NCI-H1417 treated with DMSO at 0.1 percent for 48 hours (cell line): ENCODE data around the gene FOXP4.

Experiments used
- DNase-seq: peaks from one replicate; lab custom pipeline; 2025; lab: John Stamatoyannopoulos, UW

Gene FOXP4, protein sequence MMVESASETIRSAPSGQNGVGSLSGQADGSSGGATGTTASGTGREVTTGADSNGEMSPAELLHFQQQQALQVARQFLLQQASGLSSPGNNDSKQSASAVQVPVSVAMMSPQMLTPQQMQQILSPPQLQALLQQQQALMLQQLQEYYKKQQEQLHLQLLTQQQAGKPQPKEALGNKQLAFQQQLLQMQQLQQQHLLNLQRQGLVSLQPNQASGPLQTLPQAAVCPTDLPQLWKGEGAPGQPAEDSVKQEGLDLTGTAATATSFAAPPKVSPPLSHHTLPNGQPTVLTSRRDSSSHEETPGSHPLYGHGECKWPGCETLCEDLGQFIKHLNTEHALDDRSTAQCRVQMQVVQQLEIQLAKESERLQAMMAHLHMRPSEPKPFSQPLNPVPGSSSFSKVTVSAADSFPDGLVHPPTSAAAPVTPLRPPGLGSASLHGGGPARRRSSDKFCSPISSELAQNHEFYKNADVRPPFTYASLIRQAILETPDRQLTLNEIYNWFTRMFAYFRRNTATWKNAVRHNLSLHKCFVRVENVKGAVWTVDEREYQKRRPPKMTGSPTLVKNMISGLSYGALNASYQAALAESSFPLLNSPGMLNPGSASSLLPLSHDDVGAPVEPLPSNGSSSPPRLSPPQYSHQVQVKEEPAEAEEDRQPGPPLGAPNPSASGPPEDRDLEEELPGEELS

DNA sequence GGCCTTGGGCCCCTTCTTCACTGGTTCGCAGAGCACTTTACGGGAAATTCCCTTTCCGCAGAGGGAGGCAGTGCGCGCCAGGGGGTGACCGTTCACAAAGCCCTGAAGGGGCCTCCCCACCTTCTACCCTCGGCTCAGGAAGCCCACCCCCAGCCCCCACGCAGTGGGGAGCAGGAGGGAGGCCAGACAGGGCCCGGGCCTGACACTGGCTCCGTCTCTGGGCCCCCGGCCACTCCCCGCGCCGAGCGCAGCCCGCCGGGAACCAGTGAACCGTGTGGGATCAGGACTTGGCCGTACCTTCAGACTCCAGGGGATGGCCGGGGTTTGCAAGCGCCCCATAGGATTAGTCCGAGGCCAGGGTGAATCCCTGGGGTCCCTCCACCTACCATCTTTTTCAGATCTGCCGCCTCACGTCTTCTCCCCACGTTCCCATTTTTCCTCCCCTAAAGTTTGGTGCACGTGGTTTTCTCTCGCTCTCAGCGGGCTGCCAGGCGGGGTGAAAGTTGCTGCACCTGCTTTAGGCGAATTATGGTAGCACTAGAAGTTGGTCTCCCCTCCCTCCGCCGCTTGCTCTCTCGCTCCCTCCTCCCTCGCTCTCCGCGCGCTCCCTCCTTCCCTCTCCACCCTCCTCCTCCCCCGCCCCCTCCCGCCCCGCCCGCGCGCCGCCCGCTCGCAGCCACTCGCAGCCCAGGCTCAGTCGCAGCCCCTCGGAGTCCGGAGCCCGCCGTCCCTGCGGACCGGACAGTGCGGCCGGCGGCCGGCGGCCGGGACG, at the start of gene FOXP4:
FOXP4 (plus strand) TSS at position 679 of the 772 bp plus-strand sequence. CDS start 19,380 bp downstream, outside the sequence.
- peak; percentile 50 for DNase-seq

DNA sequence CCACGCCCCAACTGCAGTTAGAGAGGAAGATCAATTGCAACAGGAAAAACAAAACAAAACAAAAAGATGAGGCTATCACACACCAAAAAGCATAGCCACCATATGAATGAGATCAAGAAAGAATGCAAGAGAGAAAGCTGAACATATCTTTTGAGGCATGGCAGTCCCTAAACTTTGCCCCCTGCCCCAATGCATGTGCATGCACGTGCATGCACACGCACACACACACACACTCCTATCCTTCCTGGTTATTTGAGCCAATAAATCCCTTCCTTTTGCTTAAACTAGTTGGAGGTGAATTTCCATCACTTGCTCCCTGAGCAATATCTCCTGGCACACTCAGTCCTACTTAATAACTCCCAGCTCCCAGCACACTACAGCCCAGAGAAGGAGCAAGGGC, 48.6 kb upstream of the FOXP4 start:
- DNase-seq = no peak

DNA sequence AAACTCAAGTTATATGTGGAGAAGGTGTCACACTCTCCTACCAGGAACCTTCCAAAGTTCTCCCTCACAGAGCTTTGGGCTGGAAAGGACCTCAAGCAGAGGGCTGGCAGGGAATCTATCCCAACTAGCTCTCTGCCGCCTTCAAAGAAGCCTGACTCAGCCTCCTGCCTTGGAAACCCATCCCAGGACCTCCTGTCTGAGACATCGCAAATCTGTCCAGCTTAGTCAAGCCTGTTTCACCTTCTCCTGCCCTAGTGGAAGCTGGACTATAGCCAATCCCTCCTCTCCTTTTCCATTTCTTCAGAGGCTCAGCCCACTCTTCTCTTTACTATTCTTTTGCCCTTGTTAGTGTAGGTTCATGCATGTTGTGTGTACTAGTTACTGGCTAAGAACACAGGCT, 48.2 kb upstream of the FOXP4 start:
- DNase-seq = no peak

DNA sequence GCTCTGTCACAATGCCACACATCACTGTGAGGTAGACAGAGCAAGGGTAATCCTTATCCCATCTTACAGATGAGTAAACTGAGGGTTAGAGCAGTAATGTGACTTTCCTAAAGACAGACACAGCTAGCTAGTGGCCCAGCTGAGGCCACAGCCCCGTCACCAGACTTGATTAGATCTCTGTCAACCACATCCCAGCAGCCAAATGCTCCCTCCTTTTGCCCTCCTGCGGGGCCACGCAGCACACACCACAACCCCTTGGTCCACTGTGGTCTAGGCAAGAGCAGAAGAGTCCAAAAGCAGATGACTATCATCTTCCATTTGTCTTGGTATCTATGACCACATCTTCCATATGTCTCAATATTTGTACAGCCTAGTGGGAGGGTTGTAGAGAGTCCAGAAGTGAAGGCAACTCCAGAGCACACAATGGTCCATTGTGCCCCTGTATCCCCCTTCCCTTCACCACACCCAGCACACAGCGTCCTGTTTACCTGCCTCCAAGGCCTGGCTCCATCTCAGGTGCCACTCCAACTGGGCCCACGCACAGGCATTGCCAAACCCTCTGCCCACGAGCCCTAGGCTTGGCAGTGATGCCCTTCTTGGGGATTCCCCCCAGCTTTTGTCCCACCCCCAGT, 47.1 kb upstream of the FOXP4 start:
- DNase-seq = no peak

DNA sequence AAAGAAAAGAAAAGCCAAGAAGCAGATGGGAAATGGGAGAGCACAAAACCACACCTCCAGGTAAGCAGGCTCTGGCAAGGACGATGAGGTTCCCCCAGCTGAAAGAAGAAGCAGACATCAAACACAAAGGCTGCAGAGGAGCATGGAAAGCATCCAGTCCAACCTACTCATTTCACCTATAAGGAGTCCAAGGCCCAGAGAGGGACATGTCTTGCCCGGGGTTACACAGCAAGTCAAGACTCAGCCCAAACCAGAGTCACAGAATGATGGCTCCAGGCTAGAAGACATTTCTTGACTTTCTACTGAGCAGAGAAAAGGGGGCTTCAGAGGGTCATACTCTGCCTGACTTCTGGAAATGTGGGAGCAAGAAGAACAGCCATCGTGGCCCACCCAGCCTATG, 45.6 kb upstream of the FOXP4 start:
- no peak for DNase-seq

DNA sequence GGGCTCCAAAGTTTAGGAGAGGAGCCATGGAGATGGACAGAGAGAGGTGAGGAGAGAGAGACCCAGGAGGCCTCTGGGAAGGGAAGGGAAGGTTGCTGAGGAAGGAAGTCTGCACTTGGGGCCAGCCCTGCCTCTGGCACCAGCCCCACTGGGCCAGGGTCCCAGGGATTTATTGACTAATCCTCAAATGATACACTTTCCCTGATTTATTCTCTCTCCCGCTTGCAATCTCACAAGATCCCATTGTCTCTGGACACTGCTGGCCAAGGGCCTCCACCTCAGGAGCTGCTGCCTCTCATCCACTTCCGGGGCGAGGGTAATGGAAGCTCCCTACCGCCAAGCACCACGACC, 43.6 kb upstream of the FOXP4 start:
- DNase-seq = no peak

DNA sequence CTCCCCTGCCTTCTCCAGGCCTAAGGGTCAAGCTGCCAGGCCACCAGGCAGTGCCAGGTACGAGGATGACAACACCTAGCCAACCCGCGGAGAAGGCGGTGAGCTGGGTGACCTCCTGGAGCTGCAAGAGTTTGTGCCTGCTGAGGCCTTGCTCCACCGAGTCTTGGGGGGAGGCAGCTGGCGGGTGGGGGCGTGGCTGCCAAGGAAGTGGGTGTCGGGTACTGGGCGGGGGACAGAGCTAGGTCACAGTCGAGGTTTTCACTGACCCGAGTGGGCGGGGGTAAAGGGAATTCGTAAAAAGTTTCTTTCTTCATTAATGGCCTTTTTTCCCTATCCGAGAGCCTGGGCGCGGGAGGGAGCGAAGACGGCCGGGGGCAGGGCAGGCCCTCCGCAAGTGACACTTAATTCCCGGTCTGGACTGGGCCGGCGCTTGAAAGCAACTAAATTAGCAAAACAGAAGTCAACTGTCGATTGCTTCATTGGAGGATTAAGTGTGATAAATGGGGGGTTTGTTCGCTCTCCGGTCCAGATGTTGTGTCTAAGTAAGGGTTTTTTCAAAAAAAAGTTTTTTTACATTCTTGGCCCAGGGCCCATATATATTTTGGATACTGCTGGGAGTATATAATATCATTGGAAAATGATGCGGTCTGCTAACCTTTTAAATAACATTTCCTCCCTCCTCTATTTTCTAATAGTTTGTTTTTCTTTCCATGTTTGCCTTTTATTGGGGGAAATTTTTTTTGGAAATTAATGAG, 43.1 kb upstream of the FOXP4 start:
- no peak for DNase-seq

DNA sequence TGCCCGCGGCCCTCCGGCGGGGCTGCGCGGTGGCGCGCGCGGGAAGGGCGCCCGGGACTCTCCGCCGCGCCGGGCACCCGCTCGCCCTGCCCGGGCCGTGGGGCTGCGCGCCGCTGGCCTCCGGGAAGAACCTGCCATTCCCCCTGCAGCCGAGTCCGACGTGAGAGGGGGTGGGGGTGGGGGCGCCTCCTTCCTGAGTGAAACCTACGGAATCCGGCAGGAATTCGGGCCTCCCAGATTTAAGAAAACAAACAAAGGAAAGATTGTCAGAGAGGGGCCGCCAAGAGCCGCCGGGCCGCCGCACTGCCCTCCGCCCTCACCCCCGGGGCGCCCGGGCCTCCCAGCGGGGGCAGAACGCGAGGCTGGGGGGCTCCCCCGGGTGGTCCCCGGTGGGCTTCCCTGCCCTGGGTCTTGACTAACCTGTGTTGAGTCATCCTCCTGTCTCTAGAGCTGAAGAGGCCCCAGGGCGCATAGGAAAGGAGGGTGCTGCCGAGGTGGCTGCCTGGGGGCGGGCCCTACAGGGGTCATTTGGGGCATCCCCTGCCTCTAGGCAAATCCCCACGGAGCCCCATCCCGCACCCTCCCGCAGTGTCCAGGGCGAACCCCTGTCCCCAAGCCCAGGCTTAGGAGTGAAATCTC, 42.2 kb upstream of the FOXP4 start:
- no peak for DNase-seq

DNA sequence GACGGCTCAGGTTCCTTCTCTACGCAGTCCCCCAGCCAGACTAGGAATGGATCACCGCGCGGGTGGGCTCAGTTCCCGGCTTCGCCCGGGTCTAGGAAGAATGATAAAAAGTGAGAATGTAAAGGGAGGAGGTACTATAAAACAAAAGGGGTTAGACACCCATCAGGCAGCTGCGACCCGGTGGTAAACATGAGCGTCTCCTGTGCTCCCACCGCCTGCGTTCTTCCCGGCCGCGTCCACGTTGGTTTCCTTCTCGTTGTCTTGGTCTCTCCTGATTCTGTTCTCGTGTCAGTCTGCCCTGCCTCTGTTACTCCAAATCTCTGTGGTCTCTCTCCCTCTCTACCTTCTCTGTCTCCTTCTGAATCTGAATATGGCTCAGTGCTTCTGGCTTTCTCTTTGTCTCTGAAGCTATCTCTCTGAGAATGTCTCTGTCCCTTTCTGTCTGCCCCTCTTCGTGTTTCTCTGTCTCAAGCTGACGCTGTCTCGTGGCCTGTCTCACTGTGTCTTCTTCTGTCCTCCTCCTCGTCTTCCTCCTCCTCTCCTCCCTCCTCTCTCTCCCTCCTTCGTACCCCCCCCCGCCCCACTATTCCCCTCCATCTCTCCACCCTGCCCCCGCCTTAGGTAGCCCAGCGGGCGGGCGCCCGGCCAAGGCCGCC, 41.6 kb upstream of the FOXP4 start:
- DNase-seq = no peak

DNA sequence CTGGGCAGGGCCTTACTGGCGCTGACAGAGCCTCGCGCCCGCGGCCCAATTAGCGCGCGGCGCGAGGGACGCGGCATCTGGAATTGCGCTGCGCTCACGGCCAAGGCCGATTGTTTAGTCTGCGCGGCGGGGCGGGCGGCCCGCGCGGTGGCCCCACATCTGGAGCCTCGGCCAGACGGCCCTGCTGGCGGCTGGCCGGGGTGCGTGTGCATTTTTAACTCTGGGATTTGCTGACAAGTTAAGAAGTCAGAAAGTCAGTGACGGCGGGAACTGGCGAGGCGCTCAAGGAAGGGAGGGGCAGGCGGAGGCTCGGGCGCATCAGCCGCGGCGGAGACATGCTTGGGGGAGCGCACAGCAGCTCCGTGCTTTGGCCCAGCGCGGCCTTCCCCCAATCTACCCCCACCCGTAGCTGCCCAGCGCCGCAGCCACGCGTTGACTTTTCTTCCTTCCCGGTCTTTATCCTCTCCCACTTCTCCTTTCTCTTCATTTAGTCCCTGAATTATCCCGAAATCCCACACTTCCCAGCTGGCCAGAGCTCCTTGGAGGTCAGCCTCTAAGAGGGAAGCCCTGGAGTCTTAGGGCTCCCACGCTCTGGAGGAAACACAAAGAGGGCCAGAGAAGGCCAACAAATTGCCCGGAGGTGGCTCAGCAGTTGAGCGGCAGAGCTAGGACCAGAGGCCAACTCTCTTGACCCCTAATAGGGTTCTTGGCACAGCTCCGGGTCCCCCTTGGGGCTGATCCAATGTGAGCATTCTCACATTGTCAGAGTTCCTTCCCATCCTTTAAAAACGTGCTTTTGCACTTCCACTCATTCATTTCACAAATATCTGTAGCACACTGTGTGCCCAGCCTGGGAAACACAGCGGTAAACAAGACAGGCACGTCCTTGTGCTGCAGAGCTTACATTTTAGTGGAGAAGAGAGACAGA, 40.8 kb upstream of the FOXP4 start:
- no peak for DNase-seq

DNA sequence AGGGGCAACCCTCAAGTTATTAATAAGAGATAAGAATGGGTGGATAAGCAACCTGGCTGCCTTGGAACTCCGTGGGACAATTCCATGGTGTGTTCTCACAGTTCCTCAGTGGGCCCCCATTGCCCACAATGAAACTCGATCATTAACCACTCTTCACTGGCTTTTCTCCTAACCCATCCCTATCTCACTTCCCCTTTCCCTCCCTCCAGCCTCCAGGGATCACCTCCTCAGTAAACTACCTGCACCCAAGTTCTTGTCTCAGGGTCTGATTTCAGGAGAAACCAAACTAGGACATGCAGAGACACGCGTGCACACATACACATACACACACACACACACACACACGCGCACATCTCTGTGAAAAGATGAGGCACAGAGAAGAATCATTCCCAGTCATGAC, 37.7 kb upstream of the FOXP4 start:
- no peak for DNase-seq

DNA sequence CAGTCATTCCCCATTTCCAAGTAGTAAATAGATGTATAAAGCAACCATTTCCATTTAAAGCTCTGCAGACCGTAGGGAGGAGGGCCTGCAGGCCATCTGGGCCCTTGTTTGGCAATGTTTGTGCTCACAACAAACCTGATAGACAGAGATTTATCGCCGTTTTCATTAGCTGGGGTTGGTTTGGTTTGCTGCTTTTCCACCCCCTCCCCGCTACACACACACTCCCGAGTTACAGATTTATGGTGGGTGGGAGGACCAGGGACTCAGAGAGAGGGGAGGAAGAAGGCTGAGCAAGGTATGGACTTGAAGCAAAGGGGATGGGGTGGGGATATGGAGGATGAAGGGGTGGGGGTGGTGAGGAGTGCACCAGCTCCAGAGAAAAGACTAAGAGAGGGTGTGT, 36.6 kb upstream of the FOXP4 start:
- no peak for DNase-seq

DNA sequence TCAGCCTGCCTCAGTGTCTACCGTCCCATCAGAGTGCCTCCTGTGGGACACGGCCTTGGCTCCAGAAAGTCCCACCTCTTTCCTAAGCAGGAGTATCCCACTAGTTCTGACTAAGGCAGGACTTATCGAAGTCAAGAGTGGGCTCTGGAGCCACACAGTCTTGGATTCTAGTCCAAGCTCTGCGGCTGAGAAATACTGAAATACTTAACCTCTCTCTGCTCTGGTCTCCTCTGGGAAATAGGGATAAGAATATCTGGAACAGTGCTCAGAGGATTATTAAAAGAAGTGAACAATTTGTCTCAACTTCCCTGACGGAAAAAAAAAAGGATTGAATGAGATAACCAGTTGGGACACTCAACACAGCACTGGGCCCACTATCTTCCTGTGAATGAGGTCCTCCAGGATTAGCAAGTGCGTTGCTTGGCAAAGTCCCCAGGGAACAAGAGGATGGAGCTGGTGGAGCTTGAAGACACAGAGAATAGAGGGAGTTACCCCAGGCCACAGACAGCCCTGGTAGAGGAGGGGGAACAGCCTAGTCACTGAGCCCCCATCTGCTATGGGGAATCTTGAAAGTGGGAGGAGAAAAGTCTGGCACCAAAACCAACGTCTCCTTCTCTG, 34.6 kb upstream of the FOXP4 start:
- no peak for DNase-seq

DNA sequence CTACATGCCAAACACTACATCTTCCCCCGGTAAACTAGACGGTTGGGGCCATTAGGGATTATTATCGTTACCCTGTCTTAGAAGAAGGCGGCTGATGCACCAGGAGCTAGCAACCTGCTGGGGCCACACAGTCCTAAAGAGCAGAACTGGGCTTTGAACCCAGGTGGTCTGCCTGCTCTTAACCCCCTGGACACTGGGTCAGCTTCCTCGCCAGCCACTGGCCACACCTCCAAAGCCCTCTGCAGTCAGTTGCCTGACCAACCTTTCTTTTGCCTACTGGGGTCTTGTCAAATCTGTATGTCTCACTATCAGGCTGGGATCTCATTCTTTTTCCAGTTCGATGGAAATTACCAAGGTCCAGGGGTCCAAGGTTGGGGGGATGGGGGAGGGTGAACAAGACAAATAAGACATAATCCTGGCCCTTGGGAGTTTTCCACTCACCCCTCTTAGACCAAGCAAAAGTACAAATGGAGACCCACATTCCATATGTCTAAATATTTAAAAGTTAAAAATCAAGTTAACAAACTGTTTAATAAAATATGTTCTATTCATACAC, 34.0 kb upstream of the FOXP4 start:
- DNase-seq = no peak

DNA sequence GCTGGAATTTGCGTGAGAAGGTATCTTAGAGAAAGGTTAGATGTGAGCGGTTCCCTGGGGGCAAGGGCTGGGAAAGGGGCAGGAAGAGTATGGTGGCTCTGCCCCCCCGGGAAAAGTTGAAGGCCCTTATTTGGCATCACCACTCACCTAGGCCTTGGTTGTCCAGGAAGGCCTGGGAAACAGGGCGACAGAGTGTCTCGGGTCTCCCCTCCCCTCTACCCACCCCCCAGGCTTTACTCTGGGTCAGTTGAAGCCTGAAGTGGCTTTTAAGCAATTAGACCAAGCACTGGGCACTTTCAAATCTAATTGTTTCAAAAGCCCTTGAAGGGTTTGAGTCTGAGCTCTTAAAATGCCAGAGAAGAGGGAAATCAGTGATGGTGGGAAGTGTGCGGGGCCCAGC, 30.2 kb upstream of the FOXP4 start:
- DNase-seq = no peak

DNA sequence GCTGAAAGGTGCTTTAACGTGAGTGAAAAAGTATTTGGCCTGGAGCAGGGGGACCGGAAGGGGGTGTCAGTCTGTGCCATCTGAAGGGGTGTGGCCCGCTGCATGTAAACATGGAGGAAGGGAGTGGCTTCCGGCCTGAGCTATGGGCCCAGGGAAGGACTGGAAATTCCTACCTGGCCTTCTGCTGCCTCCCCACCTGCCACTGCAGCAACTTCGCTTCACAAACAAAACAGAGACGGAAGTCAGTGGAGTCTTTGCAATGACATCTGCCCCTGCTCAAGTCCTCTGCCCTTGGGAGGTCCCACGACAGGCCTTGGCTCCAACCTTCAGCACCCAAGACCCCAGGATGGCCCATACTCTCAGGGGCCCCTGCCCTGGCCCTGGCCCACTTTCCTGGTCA, 28.1 kb upstream of the FOXP4 start:
- DNase-seq = no peak

DNA sequence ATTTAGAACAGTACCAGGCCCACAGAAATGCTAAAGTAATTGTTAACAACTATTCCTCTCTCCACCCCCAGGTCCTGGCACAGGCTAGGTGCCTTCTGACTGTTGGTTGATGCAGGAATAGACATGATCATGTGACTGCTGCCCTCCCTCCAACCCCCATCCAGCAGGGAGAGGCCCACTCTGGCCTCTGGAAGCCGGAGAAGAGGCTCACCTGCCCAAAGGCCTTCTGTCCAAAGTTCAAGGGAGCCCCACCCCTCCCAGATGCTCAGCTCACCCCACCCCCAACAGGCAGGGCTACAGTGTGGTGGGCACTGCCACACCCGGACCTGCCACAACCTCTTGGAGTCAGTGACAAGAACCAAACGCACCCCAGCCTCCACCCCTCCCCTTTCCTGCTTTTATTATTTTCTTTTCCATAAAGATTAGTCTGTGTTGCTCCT, 26.9 kb upstream of the FOXP4 start:
- no peak for DNase-seq

DNA sequence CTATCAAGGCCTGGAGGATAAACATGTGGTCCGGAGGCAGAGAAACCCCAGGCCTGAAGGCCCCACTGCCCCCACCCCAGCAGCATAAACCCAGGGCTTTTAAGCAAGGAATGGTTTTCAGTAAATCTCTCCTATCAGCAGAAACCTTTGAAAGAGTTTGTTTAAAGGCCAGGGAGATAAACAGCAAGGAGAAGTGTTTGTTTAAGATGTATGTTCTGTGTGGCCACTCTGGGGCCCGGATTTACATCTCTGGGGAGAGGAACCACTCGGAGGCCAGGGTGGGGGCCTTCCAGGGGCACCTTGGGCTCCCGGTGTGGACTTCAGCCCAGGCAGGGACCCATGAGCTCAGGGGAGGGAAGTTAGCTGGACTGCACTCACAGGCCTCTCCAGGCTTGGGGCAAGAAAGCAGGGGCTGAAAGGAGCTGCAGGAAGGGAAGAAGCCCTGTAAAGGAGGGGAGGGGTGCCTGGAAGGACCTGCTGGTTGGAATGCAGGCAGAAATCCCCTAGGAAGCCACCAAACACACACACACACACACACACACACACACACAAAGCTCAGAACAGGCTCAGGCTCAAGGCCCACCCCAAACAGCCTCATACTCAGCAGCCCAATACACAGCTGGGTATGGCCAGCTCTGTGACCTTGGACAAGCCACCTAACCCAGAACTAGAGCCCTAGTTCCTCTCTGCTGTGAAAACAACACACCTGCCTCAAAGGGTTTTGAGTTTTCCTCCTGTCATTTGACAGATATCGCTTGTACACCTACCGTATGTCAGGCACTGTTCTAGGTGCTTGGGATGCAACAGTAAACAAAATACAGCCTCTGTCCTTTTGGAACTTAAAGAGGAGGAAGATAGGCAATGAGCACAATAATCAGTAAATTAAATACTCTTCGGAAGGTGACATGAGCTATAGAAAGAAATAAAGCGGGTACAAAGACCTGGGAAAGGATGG, 26.2 kb upstream of the FOXP4 start:
- DNase-seq = no peak
